OCI-M1 (cell line): ENCODE measurements around the gene FFAR2.
A peak's percentile ranks its signal among the peaks of the same experiment; 100 is the strongest.

ENCODE experiments used
- DNase-seq: peaks from one replicate; lab custom pipeline; 2025; lab: John Stamatoyannopoulos, UW

Gene FFAR2

GRCh38 chr19:35486268-35486708 lies 38.2 kb downstream of the FFAR2 start:
- DNase-seq = no peak

GRCh38 chr19:35487656-35488182 lies 39.7 kb downstream of the FFAR2 start:
- DNase-seq = no peak

- DNase-seq = no peak
Measured at GRCh38 chr19:35488677-35489076, 40.6 kb downstream of the FFAR2 start.

GRCh38 chr19:35490364-35490763 lies 42.3 kb downstream of the FFAR2 start, which contains the start of gene KRTDAP:
Gene KRTDAP, minus strand, starts transcription at chr19:35490464. Its CDS starts 22 bp downstream, at chr19:35490442.
- no peak for DNase-seq

GRCh38 chr19:35491836-35492360 lies 43.8 kb downstream of the FFAR2 start:
- DNase-seq = no peak

GRCh38 chr19:35493971-35494370 lies 45.9 kb downstream of the FFAR2 start:
- DNase-seq = no peak

- peak; percentile 80 for DNase-seq
Measured at GRCh38 chr19:35495107-35496064, 47.3 kb downstream of the FFAR2 start.

GRCh38 chr19:35497406-35497805 lies 49.3 kb downstream of the FFAR2 start:
- DNase-seq = no peak

- DNase-seq = no peak
Measured at GRCh38 chr19:35498220-35498619, 50.2 kb downstream of the FFAR2 start.

GRCh38 chr19:35498984-35499527 lies 51.0 kb downstream of the FFAR2 start:
- peak; percentile 21 for DNase-seq

GRCh38 chr19:35500611-35501010 lies 52.6 kb downstream of the FFAR2 start:
- DNase-seq = no peak
